HCT116 (cell line): ENCODE results near the gene PDE2A. TPM values are rescaled to one million over a fixed set of nuclear protein-coding genes. Genes with fewer than 3 reads are reported as not detected.

Experiments
- ATAC-seq: fragments of 200-7000 bp; cut with Tn5 transposase; 2 replicates; pipeline ENCODE4 v1.9.1; 2020; ENCODE audit warnings: mild to moderate bottlenecking, moderate library complexity
- BruUV-seq: library from RNA; stranded (reverse); fragments of 400-500 nt; replicated peaks from 2 replicates; lab custom pipeline; 2021; lab: Mats Ljungman, UMichigan
- CTCF ChIA-PET: fragments of 300-600 bp; sonication (Branson Sonifier 250); formaldehyde crosslinking; loops from one replicate; lab custom pipeline; 2021; ENCODE audit warnings: antibody characterized with exemption; lab: Charles Lee
- POLR2A ChIA-PET: fragments of 300-600, 350-600 bp; sonication (Branson Sonifier 250); formaldehyde crosslinking; loops from one replicate; lab custom pipeline; 2021; ENCODE audit warnings: antibody characterized with exemption; lab: Charles Lee
- RAD21 ChIA-PET, 2 experiments: fragments of 300-600 bp; sonication (Branson Sonifier 250); formaldehyde crosslinking; loops; one replicate each; lab custom pipeline; 2023; ENCODE audit warnings: low total read pairs in 2 of 2; ENCODE audit not compliant: uncharacterized antibody in 2 of 2, unreplicated experiment in 2 of 2, low non-redundant PET in 1 of 2; lab: Charles Lee
- DNase-seq: peaks from one replicate; pipeline ENCODE4 v3.0.0-alpha.2; 2010; ENCODE audit warnings: low read depth, low spot score
- H2AFZ ChIP-seq: fragments of 200-600 bp; shearing (Covaris generic), sonication (generic); 2 replicates; pipeline ENCODE4 v1.6.1; 2017; ENCODE audit warnings: low read depth, mixed run types, mixed read lengths, antibody characterized with exemption, low read length; ENCODE audit not compliant: poor library complexity, severe bottlenecking
- H3K27ac ChIP-seq: 2 replicates; pipeline ENCODE4 v1.5.1; 2012; ENCODE audit warnings: low read depth, low read length
- H3K27me3 ChIP-seq: fragments of 200-600 bp; sonication (generic); 2 replicates; pipeline ENCODE4 v1.6.1; 2016; ENCODE audit warnings: mixed run types, low read length, mixed read lengths; ENCODE audit not compliant: insufficient read depth
- H3K36me3 ChIP-seq, 2 experiments: fragments of 200-500 bp in 1 of 2; fragments of 200-600 bp in 1 of 2; sonication (Bioruptor generic) in 1 of 2; sonication (generic) in 1 of 2; 2 replicates each; pipeline versions ENCODE4 v1.5.1 to v1.6.1; 2014 to 2016; ENCODE audit warnings: low read length in 2 of 2, inconsistent platforms in 1 of 2, mixed read lengths in 1 of 2, mixed run types in 1 of 2; ENCODE audit not compliant: insufficient read depth in 2 of 2, control insufficient read depth in 1 of 2
- H3K4me1 ChIP-seq, 2 experiments: fragments of 200-600 bp in 1 of 2; sonication (generic) in 1 of 2; 2 replicates each; pipeline versions ENCODE4 v1.5.1 to v1.6.1; 2012 to 2017; ENCODE audit warnings: low read length in 2 of 2, inconsistent platforms in 1 of 2, mild to moderate bottlenecking in 1 of 2, mixed read lengths in 1 of 2, mixed run types in 1 of 2, moderate library complexity in 1 of 2; ENCODE audit not compliant: insufficient read depth in 2 of 2, control insufficient read depth in 1 of 2
- H3K4me2 ChIP-seq: fragments of 200-600 bp; sonication (generic); 2 replicates; pipeline ENCODE4 v1.6.1; 2017; ENCODE audit warnings: mixed run types, low read length, mixed read lengths
- H3K4me3 ChIP-seq, 2 experiments: fragments of 200-600 bp in 1 of 2; sonication (generic) in 1 of 2; replicated peaks in 1 of 2; 2 replicates each; pipeline ENCODE4 v1.5.1; 2011 to 2016; ENCODE audit warnings: low read length in 2 of 2, control low read depth in 1 of 2, low read depth in 1 of 2, mild to moderate bottlenecking in 1 of 2, mixed read lengths in 1 of 2, mixed run types in 1 of 2
- H3K79me2 ChIP-seq: fragments of 200-600 bp; sonication (generic); 2 replicates; pipeline ENCODE4 v1.6.1; 2017; ENCODE audit warnings: mild to moderate bottlenecking, mixed run types, low read length, moderate library complexity, mixed read lengths; ENCODE audit not compliant: insufficient read depth
- H3K9ac ChIP-seq: fragments of 200-600 bp; sonication (generic); 2 replicates; pipeline ENCODE4 v1.6.1; 2016; ENCODE audit warnings: low read length, mixed read lengths
- H3K9me2 ChIP-seq: fragments of 200-600 bp; sonication (generic), shearing (Covaris generic); 2 replicates; pipeline ENCODE4 v1.6.1; 2017; ENCODE audit warnings: mixed run types, mild to moderate bottlenecking, moderate library complexity; ENCODE audit not compliant: insufficient read depth
- H3K9me3 ChIP-seq, 2 experiments: fragments of 200-500 bp in 1 of 2; fragments of 200-600 bp in 1 of 2; sonication (Bioruptor generic) in 1 of 2; sonication (generic) in 1 of 2; 2 replicates each; pipeline ENCODE4 v1.6.1; 2014 to 2017; ENCODE audit warnings: low read length in 2 of 2, mixed read lengths in 2 of 2, inconsistent platforms in 1 of 2, low read depth in 1 of 2, mild to moderate bottlenecking in 1 of 2, mixed run types in 1 of 2, moderate library complexity in 1 of 2; ENCODE audit not compliant: control insufficient read depth in 1 of 2, insufficient read depth in 1 of 2
- H4K20me1 ChIP-seq: fragments of 200-600 bp; sonication (generic), shearing (Covaris generic); 2 replicates; pipeline ENCODE4 v1.6.1; 2017; ENCODE audit warnings: mixed run types, mild to moderate bottlenecking, moderate library complexity; ENCODE audit not compliant: insufficient read depth
- CBX3 ChIP-seq: IDR thresholded peaks from 2 replicates; pipeline ENCODE4 v1.6.1; 2012; ENCODE audit warnings: low read depth
- EGR1 ChIP-seq: IDR thresholded peaks from 2 replicates; pipeline ENCODE4 v1.6.1; 2012; ENCODE audit warnings: low read depth
- ELF1 ChIP-seq: IDR thresholded peaks from 2 replicates; pipeline ENCODE4 v1.6.1; 2012; ENCODE audit warnings: low read depth, borderline replicate concordance
- EZH2 ChIP-seq: fragments of 200-600 bp; sonication (generic); IDR thresholded peaks from 2 replicates; pipeline ENCODE4 v1.6.1; 2017; ENCODE audit warnings: antibody characterized with exemption, mixed run types
- EZH2phosphoT487 ChIP-seq: fragments of 200-600 bp; IDR thresholded peaks from 2 replicates; pipeline ENCODE4 v1.6.1; 2018; ENCODE audit warnings: antibody characterized with exemption, borderline replicate concordance
- FOSL1 ChIP-seq: IDR thresholded peaks from 2 replicates; pipeline ENCODE4 v1.6.1; 2012; ENCODE audit warnings: low read depth
- POLR2A ChIP-seq: IDR thresholded peaks from 2 replicates; pipeline ENCODE4 v1.7.0; 2011; ENCODE audit warnings: borderline replicate concordance; ENCODE audit not compliant: insufficient read depth, insufficient read length; ENCODE audit errors: extremely low read depth
- SRF ChIP-seq: IDR thresholded peaks from 2 replicates; pipeline ENCODE4 v1.6.1; 2012; ENCODE audit warnings: low read depth
- TCF7L2 ChIP-seq: IDR thresholded peaks from 2 replicates; pipeline ENCODE4 v1.7.0; 2011; ENCODE audit warnings: borderline replicate concordance, inconsistent platforms; ENCODE audit not compliant: insufficient read depth, insufficient read length; ENCODE audit errors: extremely low read depth
- YY1 ChIP-seq: IDR thresholded peaks from 2 replicates; pipeline ENCODE4 v1.6.1; 2011; ENCODE audit warnings: low read length, low read depth, moderate library complexity, mild to moderate bottlenecking; ENCODE audit not compliant: insufficient replicate concordance; ENCODE audit errors: extremely low read depth
- intact Hi-C: fragments of 100-400 bp; cut with micrococcal nuclease; formaldehyde crosslinking; loops from 2 replicates; pipeline ENCODE4 v1.10.0; 2022
- total RNA-seq: library from RNA; stranded (reverse); gene quantifications from one replicate; pipeline ENCODE4 v1.2.1, GENCODE V29; 2021; ENCODE audit not compliant: unreplicated experiment
- TF ChIP-seq, protein P1 (sequence below): IDR thresholded peaks from 2 replicates; pipeline ENCODE4 v1.6.1; 2011; ENCODE audit warnings: mild to moderate bottlenecking, low read length, moderate library complexity; ENCODE audit not compliant: insufficient replicate concordance; ENCODE audit errors: extremely low read depth
- TF ChIP-seq, protein P2 (sequence below): IDR thresholded peaks from 2 replicates; pipeline ENCODE4 v1.6.1; 2012

PDE2A gene
- total RNA-seq, 1 experiment from 2014 or later, result 7.6 TPM

DNA sequence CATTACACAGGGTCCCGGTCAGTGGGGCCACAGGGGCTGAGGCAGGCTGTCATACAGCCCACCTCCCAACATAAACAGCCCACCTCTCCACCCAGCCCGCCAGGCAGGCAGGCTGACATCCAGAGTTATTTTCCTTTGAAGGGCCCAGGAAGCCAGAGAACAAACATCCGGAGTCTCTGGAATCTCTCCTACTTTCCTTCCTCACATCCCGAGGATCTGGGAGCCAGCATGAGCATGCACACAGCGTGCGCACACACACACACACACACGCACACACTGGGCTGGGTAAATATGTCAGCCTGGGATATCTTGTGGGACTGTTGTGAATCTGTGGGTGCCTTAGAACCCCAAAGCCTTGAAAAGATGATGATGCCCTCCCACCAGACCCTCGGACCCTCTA is 55.4 kb downstream of the PDE2A start:
- no peak for DNase-seq
- RAD21 ChIA-PET, result no interaction called here
- Histone ChIP-seq H3K4me2 (no peak overlapping the region), H3K36me3 (no peaks in the 10 kb centered on the region), H2AFZ (no peak overlapping the region), H3K9ac (no peak overlapping the region), H3K9me2 (no peaks in the 10 kb centered on the region), H4K20me1 (no peaks in the 10 kb centered on the region), H3K27ac (no peak overlapping the region), H3K9me3 (no peaks in the 10 kb centered on the region), H3K4me3 (no peak overlapping the region), H3K4me1 (no peaks in the 10 kb centered on the region), H3K79me2 (no peaks in the 10 kb centered on the region), H3K27me3 (peaks cover 22% of the 10 kb centered on the region; the same call in 1 of the 2 replicates)
- CTCF ChIA-PET, result no interaction called here
- intact Hi-C loops, result no loop called here
- ATAC-seq, result no peak
- TF ChIP-seq YY1, result no peak
- TF ChIP-seq CBX3, result no peak
- TF ChIP-seq SRF, result no peak
- no peak for TF ChIP-seq ELF1
- no peak for TF ChIP-seq EGR1
- BruUV-seq, result no TSS peak
- POLR2A ChIA-PET, result no interaction called here

DNA sequence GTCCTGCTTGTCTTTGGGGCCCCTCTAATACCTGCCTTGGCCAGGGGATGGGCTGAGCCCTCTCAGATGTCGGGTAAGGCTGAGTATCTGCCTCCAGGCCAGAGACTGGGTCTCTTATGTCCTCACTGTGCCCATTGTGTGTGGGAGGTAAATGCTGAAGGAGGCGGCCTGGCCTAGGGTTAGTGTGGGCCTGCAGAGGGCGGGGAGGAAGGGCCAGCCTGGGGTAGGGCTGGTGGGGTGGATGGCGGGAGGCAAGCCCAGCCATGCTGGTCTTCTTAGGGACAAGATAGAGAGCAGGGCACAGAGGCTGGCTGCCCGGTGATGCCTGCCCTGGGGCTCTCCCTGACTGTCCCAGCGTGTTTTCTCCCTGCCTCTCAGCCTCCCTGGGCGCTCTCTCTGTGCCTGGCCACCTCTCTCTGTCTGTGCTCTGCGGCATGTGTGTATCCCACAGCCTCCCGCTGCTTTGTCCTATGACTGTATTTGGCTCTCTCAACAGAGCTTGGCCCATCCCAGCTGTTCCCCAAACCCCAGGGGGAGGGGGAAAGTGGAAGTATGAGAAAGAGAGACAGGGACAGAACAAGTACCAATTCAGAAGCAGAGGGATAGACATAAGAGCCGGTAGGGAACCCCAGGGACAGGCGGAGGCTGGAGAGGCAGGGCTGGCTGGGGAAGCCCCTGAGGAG is 57.0 kb downstream of the PDE2A start:
- intact Hi-C loops, result no loop called here
- H3K9ac ChIP-seq, result no peak overlapping the region
- no peaks in the 10 kb centered on the region for H3K9me3 ChIP-seq
- no peak for ATAC-seq
- peaks cover 32% of the 10 kb centered on the region for H3K27me3 ChIP-seq
- H4K20me1 ChIP-seq, result no peaks in the 10 kb centered on the region
- no peak overlapping the region for H3K27ac ChIP-seq
- H3K4me2 ChIP-seq, result no peak overlapping the region
- H3K4me1 ChIP-seq, result no peaks in the 10 kb centered on the region
- BruUV-seq, result no TSS peak
- H3K9me2 ChIP-seq, result no peaks in the 10 kb centered on the region
- POLR2A ChIA-PET, result no interaction called here
- no peak overlapping the region for H2AFZ ChIP-seq
- CTCF ChIA-PET, result no interaction called here
- TF ChIP-seq FOSL1 (no peak), TCF7L2 (no peak), CBX3 (no peak), EZH2phosphoT487 (no peak), EZH2 (no peak), YY1 (no peak), POLR2A (no peak)
- TF ChIP-seq, protein P1, sequence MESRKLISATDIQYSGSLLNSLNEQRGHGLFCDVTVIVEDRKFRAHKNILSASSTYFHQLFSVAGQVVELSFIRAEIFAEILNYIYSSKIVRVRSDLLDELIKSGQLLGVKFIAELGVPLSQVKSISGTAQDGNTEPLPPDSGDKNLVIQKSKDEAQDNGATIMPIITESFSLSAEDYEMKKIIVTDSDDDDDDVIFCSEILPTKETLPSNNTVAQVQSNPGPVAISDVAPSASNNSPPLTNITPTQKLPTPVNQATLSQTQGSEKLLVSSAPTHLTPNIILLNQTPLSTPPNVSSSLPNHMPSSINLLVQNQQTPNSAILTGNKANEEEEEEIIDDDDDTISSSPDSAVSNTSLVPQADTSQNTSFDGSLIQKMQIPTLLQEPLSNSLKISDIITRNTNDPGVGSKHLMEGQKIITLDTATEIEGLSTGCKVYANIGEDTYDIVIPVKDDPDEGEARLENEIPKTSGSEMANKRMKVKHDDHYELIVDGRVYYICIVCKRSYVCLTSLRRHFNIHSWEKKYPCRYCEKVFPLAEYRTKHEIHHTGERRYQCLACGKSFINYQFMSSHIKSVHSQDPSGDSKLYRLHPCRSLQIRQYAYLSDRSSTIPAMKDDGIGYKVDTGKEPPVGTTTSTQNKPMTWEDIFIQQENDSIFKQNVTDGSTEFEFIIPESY, result no peak
- TF ChIP-seq, protein P2, sequence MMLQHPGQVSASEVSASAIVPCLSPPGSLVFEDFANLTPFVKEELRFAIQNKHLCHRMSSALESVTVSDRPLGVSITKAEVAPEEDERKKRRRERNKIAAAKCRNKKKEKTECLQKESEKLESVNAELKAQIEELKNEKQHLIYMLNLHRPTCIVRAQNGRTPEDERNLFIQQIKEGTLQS, result no peak
- TF ChIP-seq, all 23 proteins: peak for 0
- RAD21 ChIA-PET, result no interaction called here
- no peaks in the 10 kb centered on the region for H3K79me2 ChIP-seq
- DNase-seq, result no peak
- H3K36me3 ChIP-seq, result no peaks in the 10 kb centered on the region
- no peak overlapping the region for H3K4me3 ChIP-seq
